MCF 10A (cell line): ENCODE measurements around the gene MRTO4. TPM values are rescaled to one million over a fixed set of nuclear protein-coding genes. Genes with fewer than 3 reads are reported as not detected.
"Not testable (repeated sequence)": the region's sequence is repeated elsewhere in the genome, so short reads cannot be mapped to it uniquely, and the experiment has no call there.

Experiments used
- BruUV-seq: library from RNA; stranded (reverse); fragments of 400-500 nt; replicated peaks from 2 replicates; lab custom pipeline; 2021; lab: Mats Ljungman, UMichigan
- CTCF ChIA-PET: fragments of 300-600 bp; sonication (Branson Sonifier 250); formaldehyde crosslinking; extraction: SDS; loops from one replicate; lab custom pipeline; 2021; ENCODE audit warnings: antibody characterized with exemption, inconsistent platforms; lab: Yijun Ruan, JAX
- POLR2A ChIA-PET: fragments of 300-600, 350-650 bp; sonication (Branson Sonifier 250); formaldehyde crosslinking; extraction: SDS; loops from one replicate; lab custom pipeline; 2020; ENCODE audit warnings: antibody characterized with exemption, inconsistent platforms; lab: Yijun Ruan, JAX
- DNase-seq: peaks from one replicate; pipeline ENCODE4 v3.0.0-alpha.2; 2018; ENCODE audit not compliant: unreplicated experiment
- H3K27ac Mint-ChIP-seq: one replicate; pipeline ENCODE4 v1.8.0; 2022; ENCODE audit warnings: mild to moderate bottlenecking, low read depth, mixed read lengths; ENCODE audit not compliant: unreplicated experiment
- H3K27me3 Mint-ChIP-seq: one replicate; pipeline ENCODE4 v1.8.0; 2022; ENCODE audit warnings: mixed read lengths; ENCODE audit not compliant: insufficient read depth, unreplicated experiment
- H3K36me3 Mint-ChIP-seq: one replicate; pipeline ENCODE4 v1.8.0; 2022; ENCODE audit warnings: mild to moderate bottlenecking, moderate library complexity, mixed read lengths; ENCODE audit not compliant: insufficient read depth, unreplicated experiment
- H3K4me1 Mint-ChIP-seq: one replicate; pipeline ENCODE4 v1.8.0; 2022; ENCODE audit warnings: mixed read lengths; ENCODE audit not compliant: insufficient read depth, unreplicated experiment
- H3K4me3 Mint-ChIP-seq: one replicate; pipeline ENCODE4 v1.8.0; 2022; ENCODE audit warnings: mild to moderate bottlenecking, moderate library complexity, mixed read lengths; ENCODE audit not compliant: unreplicated experiment
- H3K9me3 Mint-ChIP-seq: one replicate; pipeline ENCODE4 v1.8.0; 2022; ENCODE audit warnings: mixed read lengths; ENCODE audit not compliant: unreplicated experiment
- intact Hi-C: fragments of 100-400 bp; cut with micrococcal nuclease; formaldehyde crosslinking; loops from 2 replicates; pipeline ENCODE4 v1.14.1; 2022
- total RNA-seq: library from RNA; stranded (reverse); gene quantifications from 2 replicates; pipeline ENCODE4 v1.2.3, GENCODE V29; 2022
- TF ChIP-seq, protein P1 (sequence below): fragments of 200-600 bp; IDR thresholded peaks from one replicate; pipeline ENCODE4 v1.8.0; 2022; ENCODE audit warnings: antibody characterized with exemption, mild to moderate bottlenecking; ENCODE audit not compliant: unreplicated experiment

MRTO4 gene
- total RNA-seq, 1 experiment from 2014 or later: 46.0 TPM

- no peaks in the 10 kb centered on the region for H3K4me1 Mint-ChIP-seq
- H3K36me3 Mint-ChIP-seq: peaks cover 20% of the 10 kb centered on the region
- DNase-seq: no peak
- BruUV-seq: no TSS peak
- no peak overlapping the region for H3K27ac Mint-ChIP-seq
- H3K27me3 Mint-ChIP-seq: no peaks in the 10 kb centered on the region
- H3K4me3 Mint-ChIP-seq: no peak overlapping the region
- CTCF ChIA-PET: interaction anchor here (0.7 kb wide), 1 partner anchor 1620 kb away, joined by 3 read pairs; no protein-coding TSS in a partner anchor
- intact Hi-C loops: no loop called here
- POLR2A ChIA-PET: interaction anchor here (0.6 to 1.7 kb wide), 2 partner anchors 8 to 10 kb away, joined by 3 to 6 read pairs; no protein-coding TSS in a partner anchor
- H3K9me3 Mint-ChIP-seq: no peaks in the 10 kb centered on the region
- TF ChIP-seq, protein P1, sequence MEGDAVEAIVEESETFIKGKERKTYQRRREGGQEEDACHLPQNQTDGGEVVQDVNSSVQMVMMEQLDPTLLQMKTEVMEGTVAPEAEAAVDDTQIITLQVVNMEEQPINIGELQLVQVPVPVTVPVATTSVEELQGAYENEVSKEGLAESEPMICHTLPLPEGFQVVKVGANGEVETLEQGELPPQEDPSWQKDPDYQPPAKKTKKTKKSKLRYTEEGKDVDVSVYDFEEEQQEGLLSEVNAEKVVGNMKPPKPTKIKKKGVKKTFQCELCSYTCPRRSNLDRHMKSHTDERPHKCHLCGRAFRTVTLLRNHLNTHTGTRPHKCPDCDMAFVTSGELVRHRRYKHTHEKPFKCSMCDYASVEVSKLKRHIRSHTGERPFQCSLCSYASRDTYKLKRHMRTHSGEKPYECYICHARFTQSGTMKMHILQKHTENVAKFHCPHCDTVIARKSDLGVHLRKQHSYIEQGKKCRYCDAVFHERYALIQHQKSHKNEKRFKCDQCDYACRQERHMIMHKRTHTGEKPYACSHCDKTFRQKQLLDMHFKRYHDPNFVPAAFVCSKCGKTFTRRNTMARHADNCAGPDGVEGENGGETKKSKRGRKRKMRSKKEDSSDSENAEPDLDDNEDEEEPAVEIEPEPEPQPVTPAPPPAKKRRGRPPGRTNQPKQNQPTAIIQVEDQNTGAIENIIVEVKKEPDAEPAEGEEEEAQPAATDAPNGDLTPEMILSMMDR: no peak
Observed at GRCh38 chr1:19262744-19263143, 11.1 kb downstream of the MRTO4 start.

DNA sequence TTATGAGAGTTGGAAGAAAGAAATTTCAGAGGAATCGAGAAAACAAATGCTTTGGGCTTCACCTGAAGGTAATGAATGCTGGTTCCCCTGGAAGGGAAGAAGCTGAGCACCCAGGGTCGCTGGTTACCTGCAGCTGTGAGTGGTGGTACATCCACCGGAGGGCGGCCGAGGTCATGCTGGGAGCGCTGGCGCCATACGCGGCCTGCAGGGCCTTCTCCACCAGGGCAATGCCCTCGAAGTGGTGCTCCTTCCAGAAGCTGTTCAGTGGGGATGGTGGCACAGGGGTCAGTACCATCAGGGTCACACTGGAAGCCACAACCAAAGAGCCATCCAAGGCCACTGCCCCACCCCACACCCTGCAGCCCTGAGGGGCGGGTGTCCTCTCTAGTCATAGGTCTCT, 16.8 kb downstream of the MRTO4 start:
- Mint-ChIP-seq H3K4me1 (no peaks in the 10 kb centered on the region), H3K27me3 (no peaks in the 10 kb centered on the region), H3K9me3 (no peaks in the 10 kb centered on the region), H3K27ac (no peak overlapping the region), H3K4me3 (no peak overlapping the region), H3K36me3 (no peaks in the 10 kb centered on the region)
- DNase-seq: no peak
- CTCF ChIA-PET: interaction anchor here (0.6 kb wide), 1 partner anchor 1854 kb away, joined by 5 read pairs; no protein-coding TSS in a partner anchor
- BruUV-seq: no TSS peak
- TF ChIP-seq, protein P1: no peak
- intact Hi-C loops: no loop called here
- POLR2A ChIA-PET: interaction anchor here (0.8 kb wide), 1 partner anchor 17 kb away, joined by 3 read pairs; the partner anchor contains the start of genes EMC1 and MRTO4

- H3K4me3 Mint-ChIP-seq, H3K27ac Mint-ChIP-seq, H3K4me1 Mint-ChIP-seq, DNase-seq, H3K36me3 Mint-ChIP-seq, H3K27me3 Mint-ChIP-seq, intact Hi-C loops, H3K9me3 Mint-ChIP-seq, BruUV-seq: not testable (repeated sequence)
- POLR2A ChIA-PET: interaction anchor here (0.7 kb wide), 1 partner anchor 873 kb away, joined by 3 read pairs; no protein-coding TSS in a partner anchor
- TF ChIP-seq, protein P1: peak; percentile 11
- CTCF ChIA-PET: interaction anchor here (0.6 to 0.7 kb wide), 3 partner anchors 22 to 64 kb away, joined by 3 to 5 read pairs (median 3); no protein-coding TSS in a partner anchor
Observed at GRCh38 chr1:19269427-19270342, 18.1 kb downstream of the MRTO4 start.

DNA sequence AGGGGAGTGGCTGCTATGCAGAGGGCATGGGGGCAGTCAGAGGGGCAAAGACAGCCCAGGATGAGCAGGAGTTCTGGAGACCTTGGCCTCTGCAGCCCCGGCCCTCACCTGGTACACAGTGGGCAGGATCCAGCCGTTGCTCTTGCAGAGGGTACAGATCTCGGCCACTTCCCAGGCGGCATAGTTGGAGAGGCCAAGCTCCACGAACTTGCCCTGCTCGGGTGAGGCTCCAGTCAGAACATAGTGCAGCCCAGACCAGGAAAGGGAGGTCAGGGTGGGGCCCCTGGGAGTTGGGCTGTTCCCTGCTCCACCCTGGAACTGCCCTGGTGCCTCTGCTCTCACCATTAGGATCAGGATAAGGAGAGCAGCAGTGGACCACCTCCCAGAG, 18.7 kb downstream of the MRTO4 start:
- DNase-seq, BruUV-seq, H3K27me3 Mint-ChIP-seq, H3K27ac Mint-ChIP-seq, POLR2A ChIA-PET, CTCF ChIA-PET, H3K9me3 Mint-ChIP-seq, intact Hi-C loops, H3K36me3 Mint-ChIP-seq, H3K4me3 Mint-ChIP-seq, H3K4me1 Mint-ChIP-seq: not testable (repeated sequence)
